Endodermal cell (in vitro differentiated cells): ENCODE measurements around the gene MRPL18. TPM values are rescaled to one million over a fixed set of nuclear protein-coding genes. Genes with fewer than 3 reads are reported as not detected.
A peak's percentile ranks its signal among the peaks of the same experiment; 100 is the strongest.

Experiments used
- DNase-seq: peaks from one replicate; pipeline ENCODE4 v3.0.0-alpha.2; 2017
- H3K27ac ChIP-seq: 2 replicates; pipeline ENCODE4 v1.5.1; 2013; ENCODE audit warnings: mild to moderate bottlenecking, low read depth, low read length, moderate library complexity
- H3K27me3 ChIP-seq: 2 replicates; pipeline ENCODE4 v1.6.1; 2013; ENCODE audit warnings: mild to moderate bottlenecking, low read length, moderate library complexity; ENCODE audit not compliant: insufficient read depth, control insufficient read depth, poor library complexity, severe bottlenecking
- H3K36me3 ChIP-seq: 2 replicates; pipeline ENCODE4 v1.7.0; 2013; ENCODE audit warnings: mild to moderate bottlenecking, low read length, moderate library complexity; ENCODE audit not compliant: control insufficient read depth, insufficient read depth
- H3K4me1 ChIP-seq: one replicate; pipeline ENCODE4 v1.7.0; 2013; ENCODE audit warnings: low read length; ENCODE audit not compliant: control insufficient read depth, insufficient read depth
- H3K4me3 ChIP-seq: 2 replicates; pipeline ENCODE4 v1.5.1; 2013; ENCODE audit warnings: mild to moderate bottlenecking, low read length, moderate library complexity
- H3K9ac ChIP-seq: 2 replicates; pipeline ENCODE4 v1.6.1; 2013; ENCODE audit warnings: mild to moderate bottlenecking, low read length, moderate library complexity; ENCODE audit not compliant: poor library complexity, severe bottlenecking; ENCODE audit errors: extremely low read depth
- H3K9me3 ChIP-seq: 2 replicates; pipeline ENCODE4 v1.6.1; 2013; ENCODE audit warnings: mild to moderate bottlenecking, low read length, moderate library complexity; ENCODE audit not compliant: control insufficient read depth
- H3K27ac Mint-ChIP-seq: 2 replicates; pipeline ENCODE4 v1.8.0; 2020; ENCODE audit warnings: mixed read lengths
- H3K27me3 Mint-ChIP-seq: 2 replicates; pipeline ENCODE4 v1.8.0; 2021; ENCODE audit warnings: mild to moderate bottlenecking, mixed read lengths; ENCODE audit not compliant: insufficient read depth
- H3K36me3 Mint-ChIP-seq: 2 replicates; pipeline ENCODE4 v1.8.0; 2020; ENCODE audit warnings: low read depth, mixed read lengths
- H3K4me1 Mint-ChIP-seq: 2 replicates; pipeline ENCODE4 v1.8.0; 2020; ENCODE audit warnings: mixed read lengths
- H3K4me3 Mint-ChIP-seq: 2 replicates; pipeline ENCODE4 v1.8.0; 2020; ENCODE audit warnings: mild to moderate bottlenecking, moderate library complexity, mixed read lengths
- H3K9me3 Mint-ChIP-seq: 2 replicates; pipeline ENCODE4 v1.8.0; 2020; ENCODE audit warnings: mild to moderate bottlenecking, mixed read lengths
- WGBS, 2 experiments: methylation state at CpG; one replicate each; pipeline versions ENCODE4 v1.1.5 to v1.1.7; 2013; ENCODE audit warnings: missing lambda C conversion rate in 2 of 2, mixed read lengths in 1 of 2; ENCODE audit not compliant: insufficient coverage in 1 of 2, insufficient read length in 1 of 2; 5-methylcytosine and 5-hydroxymethylcytosine counted together
- total RNA-seq, 2 donors: library from RNA; stranded (reverse); fragmentation: NEBNext Ultra II Directional in 1 of 2; extraction: Animal tissue kit (Norgen Biotek cat#: 25700) in 1 of 2; gene quantifications; 2 replicates in 1 of 2; 3 replicates in 1 of 2; pipeline ENCODE4 v1.2.1, GENCODE V29; 2021
- TF ChIP-seq, protein P1 (sequence below): fragments of 200-600 bp; sonication (generic); conservative IDR thresholded peaks from 2 replicates; pipeline ENCODE4 v1.5.0; 2021; ENCODE audit warnings: antibody characterized with exemption, mild to moderate bottlenecking

Gene MRPL18
- total RNA-seq, 2 donors from 2014 or later, result 46.7 to 56.9 TPM

DNA sequence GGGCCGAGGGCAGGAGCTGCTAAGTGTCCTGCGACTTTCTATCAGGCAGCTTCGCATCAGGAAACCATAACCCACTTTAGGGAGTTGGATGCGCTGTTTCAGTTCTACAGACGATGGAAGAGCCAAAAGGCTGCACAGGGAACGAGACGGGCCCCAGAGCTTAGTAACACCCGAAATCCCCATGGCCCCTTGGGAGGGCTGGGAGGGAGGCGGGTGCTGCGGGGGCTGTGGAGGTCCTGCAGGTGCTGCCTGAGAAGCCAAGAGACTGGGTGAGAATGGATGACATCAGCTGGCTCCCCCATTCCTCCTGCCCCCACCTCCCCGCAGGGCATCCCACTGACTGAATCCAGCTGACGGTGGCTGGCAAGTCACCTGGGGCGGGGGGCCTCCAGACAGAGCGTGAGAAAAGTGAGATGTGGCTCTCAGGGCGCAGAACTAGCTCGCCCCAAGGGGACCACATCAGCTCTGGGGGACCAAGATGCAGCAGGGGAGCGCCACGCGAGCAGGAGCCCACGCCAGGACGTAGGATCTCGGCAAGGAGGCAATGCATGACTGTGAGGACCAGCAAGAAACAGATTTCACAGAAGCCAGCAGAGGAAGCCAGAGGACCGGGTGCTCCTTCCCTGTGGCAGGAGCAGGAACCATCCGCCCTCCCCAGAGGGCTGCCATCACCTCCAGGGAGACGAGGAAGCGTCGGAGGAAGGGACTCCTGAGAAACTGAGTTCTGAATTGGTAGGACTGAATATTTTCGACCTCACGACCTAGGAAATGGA, 46.6 kb downstream of the MRPL18 start:
- Histone ChIP-seq H3K4me3 (no peak overlapping the region), H3K9ac (no peak overlapping the region), H3K27ac (no peak overlapping the region), H3K4me1 (no peaks in the 10 kb centered on the region), H3K9me3 (no peaks in the 10 kb centered on the region), H3K36me3 (no peaks in the 10 kb centered on the region), H3K27me3 (no peaks in the 10 kb centered on the region)
- peaks cover 11% of the 10 kb centered on the region for H3K4me1 Mint-ChIP-seq
- 93 to 95% methylated on average over 20 to 29 of the region's 29 CpGs for WGBS, 2 experiments
- no peaks in the 10 kb centered on the region for H3K9me3 Mint-ChIP-seq
- no peak for DNase-seq
- H3K4me3 Mint-ChIP-seq, result no peak overlapping the region
- TF ChIP-seq, protein P1, sequence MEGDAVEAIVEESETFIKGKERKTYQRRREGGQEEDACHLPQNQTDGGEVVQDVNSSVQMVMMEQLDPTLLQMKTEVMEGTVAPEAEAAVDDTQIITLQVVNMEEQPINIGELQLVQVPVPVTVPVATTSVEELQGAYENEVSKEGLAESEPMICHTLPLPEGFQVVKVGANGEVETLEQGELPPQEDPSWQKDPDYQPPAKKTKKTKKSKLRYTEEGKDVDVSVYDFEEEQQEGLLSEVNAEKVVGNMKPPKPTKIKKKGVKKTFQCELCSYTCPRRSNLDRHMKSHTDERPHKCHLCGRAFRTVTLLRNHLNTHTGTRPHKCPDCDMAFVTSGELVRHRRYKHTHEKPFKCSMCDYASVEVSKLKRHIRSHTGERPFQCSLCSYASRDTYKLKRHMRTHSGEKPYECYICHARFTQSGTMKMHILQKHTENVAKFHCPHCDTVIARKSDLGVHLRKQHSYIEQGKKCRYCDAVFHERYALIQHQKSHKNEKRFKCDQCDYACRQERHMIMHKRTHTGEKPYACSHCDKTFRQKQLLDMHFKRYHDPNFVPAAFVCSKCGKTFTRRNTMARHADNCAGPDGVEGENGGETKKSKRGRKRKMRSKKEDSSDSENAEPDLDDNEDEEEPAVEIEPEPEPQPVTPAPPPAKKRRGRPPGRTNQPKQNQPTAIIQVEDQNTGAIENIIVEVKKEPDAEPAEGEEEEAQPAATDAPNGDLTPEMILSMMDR, result no peak
- no peaks in the 10 kb centered on the region for H3K36me3 Mint-ChIP-seq
- no peaks in the 10 kb centered on the region for H3K27me3 Mint-ChIP-seq
- H3K27ac Mint-ChIP-seq, result no peak overlapping the region

- Mint-ChIP-seq H3K4me1 (peaks cover 11% of the 10 kb centered on the region), H3K4me3 (no peak overlapping the region)
- TF ChIP-seq, protein P1, result no peak
These were observed 47.2 kb downstream of the MRPL18 start for GRCh38 chr6:159837511-159837910.

DNA sequence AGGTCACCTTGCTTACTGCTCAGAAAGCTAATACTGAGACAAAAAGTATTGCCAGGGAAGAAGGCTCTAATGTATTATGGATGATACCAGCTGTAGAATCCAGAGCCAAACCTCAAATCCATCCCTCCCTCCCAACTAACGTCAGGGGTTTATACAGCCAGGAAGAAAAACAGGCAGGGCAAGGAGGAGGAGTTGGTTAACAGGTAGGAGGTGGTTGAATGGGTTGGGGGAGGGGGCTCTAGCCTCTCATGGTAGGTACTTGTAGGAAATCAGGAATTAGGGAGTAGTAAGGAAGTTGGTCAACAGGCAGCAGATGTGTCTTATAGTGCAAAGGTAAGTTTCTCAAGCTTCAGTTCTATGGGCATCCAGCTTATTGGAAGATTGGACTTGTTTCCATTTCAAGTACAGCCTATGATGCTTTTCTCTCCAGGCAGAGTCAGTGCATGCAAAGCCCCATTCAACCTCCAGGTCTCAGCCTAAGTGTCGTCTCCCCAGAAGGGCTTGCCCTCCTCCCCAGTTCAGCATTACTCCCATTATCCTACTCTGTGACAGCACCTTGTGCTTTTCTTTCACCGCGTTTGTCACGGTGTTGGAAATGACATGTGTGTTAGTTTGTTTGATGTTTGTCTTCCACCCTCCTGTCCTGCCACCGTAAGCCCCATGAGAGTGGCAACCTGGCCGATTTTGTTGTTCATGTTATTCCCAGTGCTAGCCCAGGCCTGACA, 47.9 kb downstream of the MRPL18 start:
- no peaks in the 10 kb centered on the region for H3K36me3 ChIP-seq
- WGBS, 2 experiments, result 84 to 95% methylated on average over 3 to 7 of the region's 7 CpGs
- H3K9me3 ChIP-seq, result no peaks in the 10 kb centered on the region
- no peaks in the 10 kb centered on the region for H3K4me1 ChIP-seq
- no peak overlapping the region for H3K9ac ChIP-seq
- Mint-ChIP-seq H3K9me3 (no peaks in the 10 kb centered on the region), H3K36me3 (no peaks in the 10 kb centered on the region), H3K4me3 (no peak overlapping the region), H3K4me1 (peaks cover 11% of the 10 kb centered on the region), H3K27ac (no peak overlapping the region), H3K27me3 (no peaks in the 10 kb centered on the region)
- TF ChIP-seq, protein P1, result no peak
- DNase-seq, result peak; percentile 62
- H3K27ac ChIP-seq, result no peak overlapping the region
- H3K27me3 ChIP-seq, result no peaks in the 10 kb centered on the region
- H3K4me3 ChIP-seq, result no peak overlapping the region

More at GRCh38 chr6:159837511-159837910, 47.2 kb downstream of the MRPL18 start:
- no peak for DNase-seq
- no peak overlapping the region for H3K27ac ChIP-seq
- Mint-ChIP-seq H3K27ac (no peak overlapping the region), H3K36me3 (no peaks in the 10 kb centered on the region), H3K9me3 (no peaks in the 10 kb centered on the region), H3K27me3 (no peaks in the 10 kb centered on the region)
- no peaks in the 10 kb centered on the region for H3K36me3 ChIP-seq
- no peaks in the 10 kb centered on the region for H3K27me3 ChIP-seq
- WGBS, 2 experiments, result 77 to 82% methylated on average over 5 to 8 of the region's 8 CpGs
- no peak overlapping the region for H3K9ac ChIP-seq
- H3K4me1 ChIP-seq, result no peaks in the 10 kb centered on the region
- no peak overlapping the region for H3K4me3 ChIP-seq
- H3K9me3 ChIP-seq, result no peaks in the 10 kb centered on the region
